Esophagus muscularis mucosa (tissue), 4 donors: ENCODE results near the gene MYMX.

Source experiments
- CTCF ChIP-seq, 3 experiments: fragments of 200-600 bp in 2 of 3; fragments of 450-650 bp in 1 of 3; sonication (generic) in 2 of 3; IDR thresholded peaks; one replicate each; pipeline ENCODE4 v1.5.1; 2017 to 2019; ENCODE audit warnings: antibody characterized with exemption in 3 of 3, mild to moderate bottlenecking in 2 of 3, moderate library complexity in 1 of 3
- EP300 ChIP-seq: sonication (generic); formaldehyde crosslinking; IDR thresholded peaks from one replicate; pipeline ENCODE4 v1.6.1; 2017; ENCODE audit warnings: antibody characterized with exemption
- POLR2A ChIP-seq: fragments of 450-650 bp; IDR thresholded peaks from one replicate; pipeline ENCODE4 v1.6.1; 2017; ENCODE audit warnings: antibody characterized with exemption, moderate library complexity, mild to moderate bottlenecking, low read depth
- POLR2AphosphoS5 ChIP-seq, 2 donors: sonication (generic); formaldehyde crosslinking; IDR thresholded peaks; one replicate each; pipeline ENCODE4 v1.6.1; 2017; ENCODE audit warnings: antibody characterized with exemption in 2 of 2

- TF ChIP-seq CTCF (IDR thresholded peaks at IDR 0.05) (no peak), POLR2A (no peak), POLR2AphosphoS5 (IDR thresholded peaks at IDR 0.05) (no peak), EP300 (no peak)
Observed at GRCh38 chr6:44251576-44252524, 35.1 kb downstream of the MYMX start.
